Neural cell (in vitro differentiated cells): ENCODE measurements around the gene UBE2E1. TPM values are rescaled to one million over a fixed set of nuclear protein-coding genes. Genes with fewer than 3 reads are reported as not detected.

Experiments used
- H2AFZ ChIP-seq: fragments of 200-600, 300-800 bp; sonication (generic), shearing (Covaris generic); 2 replicates; pipeline ENCODE4 v1.6.0; 2014; ENCODE audit warnings: low read depth, mild to moderate bottlenecking, antibody characterized with exemption, low read length, moderate library complexity
- H3F3A ChIP-seq: fragments of 200-600 bp; shearing (Covaris generic); 2 replicates; pipeline ENCODE4 v1.6.1; 2016; ENCODE audit warnings: mild to moderate bottlenecking, moderate library complexity, mixed read lengths, antibody characterized with exemption, low read length; ENCODE audit not compliant: insufficient read depth, poor library complexity, severe bottlenecking
- H3K27ac ChIP-seq: fragments of 200-600, 300-800 bp; sonication (generic), shearing (Covaris generic); 2 replicates; pipeline ENCODE4 v1.5.1; 2014; ENCODE audit warnings: mild to moderate bottlenecking, low read length, moderate library complexity
- H3K27me3 ChIP-seq: fragments of 300-800, 200-600 bp; sonication (generic), shearing (Covaris generic); 2 replicates; pipeline ENCODE4 v1.6.0; 2014; ENCODE audit warnings: mild to moderate bottlenecking, low read depth, low read length, moderate library complexity; ENCODE audit not compliant: insufficient read depth
- H3K36me3 ChIP-seq: fragments of 300-800, 200-600 bp; sonication (generic), shearing (Covaris generic); 2 replicates; pipeline ENCODE4 v1.5.1; 2014; ENCODE audit warnings: mild to moderate bottlenecking, antibody characterized with exemption, low read length, moderate library complexity; ENCODE audit not compliant: insufficient read depth
- H3K4me2 ChIP-seq: fragments of 300-800, 200-600 bp; sonication (generic), shearing (Covaris generic); 2 replicates; pipeline ENCODE4 v1.6.0; 2014; ENCODE audit warnings: mild to moderate bottlenecking, low read length
- H3K4me3 ChIP-seq: fragments of 300-800, 200-600 bp; sonication (generic), shearing (Covaris generic); 2 replicates; pipeline ENCODE4 v1.5.1; 2014; ENCODE audit warnings: mild to moderate bottlenecking, low read length, moderate library complexity
- H3K79me2 ChIP-seq: fragments of 200-600 bp; shearing (Covaris generic); replicated peaks from 2 replicates; pipeline ENCODE4 v1.6.0; 2014; ENCODE audit warnings: mild to moderate bottlenecking, low read length, moderate library complexity; ENCODE audit not compliant: insufficient read depth
- H3K9ac ChIP-seq: fragments of 300-800, 200-600 bp; sonication (generic), shearing (Covaris generic); 2 replicates; pipeline ENCODE4 v1.6.1; 2016; ENCODE audit warnings: mild to moderate bottlenecking, low read length, mixed read lengths
- H3K9me2 ChIP-seq: fragments of 200-600 bp; shearing (Covaris generic); 2 replicates; pipeline ENCODE4 v1.6.1; 2016; ENCODE audit warnings: mild to moderate bottlenecking, low read length, mixed read lengths; ENCODE audit not compliant: insufficient read depth
- H3K9me3 ChIP-seq: fragments of 200-600, 300-800 bp; sonication (generic), shearing (Covaris generic); 2 replicates; pipeline ENCODE4 v1.6.1; 2016; ENCODE audit warnings: mild to moderate bottlenecking, mixed run types, low read length, moderate library complexity, mixed read lengths
- H4K20me1 ChIP-seq: fragments of 200-600 bp; shearing (Covaris generic); 2 replicates; pipeline ENCODE4 v1.6.1; 2016; ENCODE audit warnings: mild to moderate bottlenecking, mixed run types; ENCODE audit not compliant: insufficient read depth
- EP300 ChIP-seq: fragments of 450-650 bp; conservative IDR thresholded peaks from 2 replicates; pipeline ENCODE4 v1.6.1; 2014; ENCODE audit warnings: antibody characterized with exemption, mild to moderate bottlenecking, moderate library complexity; ENCODE audit not compliant: poor library complexity, severe bottlenecking
- EZH2 ChIP-seq: fragments of 200-600, 300-800 bp; shearing (Covaris generic), sonication (generic); IDR thresholded peaks from 2 replicates; pipeline ENCODE4 v1.6.1; 2014; ENCODE audit warnings: antibody characterized with exemption, low read length, borderline replicate concordance, mild to moderate bottlenecking; ENCODE audit not compliant: insufficient read depth, poor library complexity, severe bottlenecking
- MXI1 ChIP-seq: fragments of 450-650 bp; conservative IDR thresholded peaks from 2 replicates; pipeline ENCODE4 v1.6.1; 2014; ENCODE audit warnings: antibody characterized with exemption, mild to moderate bottlenecking; ENCODE audit not compliant: poor library complexity, severe bottlenecking
- POLR2AphosphoS5 ChIP-seq: IDR thresholded peaks from 2 replicates; pipeline ENCODE4 v1.6.1; 2012
- RAD21 ChIP-seq: fragments of 450-650 bp; conservative IDR thresholded peaks from 2 replicates; pipeline ENCODE4 v1.6.1; 2014; ENCODE audit warnings: antibody characterized with exemption, mild to moderate bottlenecking, moderate library complexity
- SMC3 ChIP-seq: fragments of 450-650 bp; conservative IDR thresholded peaks from 2 replicates; pipeline ENCODE4 v1.6.1; 2014; ENCODE audit warnings: antibody characterized with exemption, mild to moderate bottlenecking, moderate library complexity; ENCODE audit not compliant: poor library complexity
- TAF1 ChIP-seq: IDR thresholded peaks from 2 replicates; pipeline ENCODE4 v1.6.1; 2012; ENCODE audit warnings: low read depth
- polyA plus RNA-seq: library from polyadenylated mRNA; depleted of rRNA; stranded (reverse); fragments of >200 nt; gene quantifications from 2 replicates; pipeline ENCODE4 v1.2.3, GENCODE V29; 2014
- TF ChIP-seq, protein P1 (sequence below): fragments of 450-650 bp; IDR thresholded peaks from 2 replicates; pipeline ENCODE4 v1.5.1; 2014; ENCODE audit warnings: antibody characterized with exemption, mild to moderate bottlenecking, moderate library complexity; ENCODE audit not compliant: poor library complexity, severe bottlenecking
- TF ChIP-seq, protein P2 (sequence below): IDR thresholded peaks from 2 replicates; pipeline ENCODE4 v1.6.1; 2012; ENCODE audit warnings: borderline replicate concordance

The UBE2E1 gene
- polyA plus RNA-seq, 1 donor from 2014 or later: 157 TPM

GRCh38 chr3:23931597-23931996 lies 125.8 kb downstream of the UBE2E1 start:
- Histone ChIP-seq H3K27me3 (no peaks in the 10 kb centered on the region), H3K9ac (no peak overlapping the region), H3K4me2 (no peak overlapping the region), H3K79me2 (no peaks in the 10 kb centered on the region), H3K9me2 (no peaks in the 10 kb centered on the region), H3K36me3 (no peaks in the 10 kb centered on the region), H3K27ac (no peak overlapping the region), H4K20me1 (no peaks in the 10 kb centered on the region), H3K4me3 (no peak overlapping the region), H2AFZ (no peak overlapping the region), H3K9me3 (no peaks in the 10 kb centered on the region), H3F3A (no peaks in the 10 kb centered on the region)
- TF ChIP-seq EZH2 (no peak), EP300 (no peak), TAF1 (no peak), MXI1 (no peak), SMC3 (no peak), POLR2AphosphoS5 (no peak), RAD21 (no peak)
- TF ChIP-seq, protein P1, sequence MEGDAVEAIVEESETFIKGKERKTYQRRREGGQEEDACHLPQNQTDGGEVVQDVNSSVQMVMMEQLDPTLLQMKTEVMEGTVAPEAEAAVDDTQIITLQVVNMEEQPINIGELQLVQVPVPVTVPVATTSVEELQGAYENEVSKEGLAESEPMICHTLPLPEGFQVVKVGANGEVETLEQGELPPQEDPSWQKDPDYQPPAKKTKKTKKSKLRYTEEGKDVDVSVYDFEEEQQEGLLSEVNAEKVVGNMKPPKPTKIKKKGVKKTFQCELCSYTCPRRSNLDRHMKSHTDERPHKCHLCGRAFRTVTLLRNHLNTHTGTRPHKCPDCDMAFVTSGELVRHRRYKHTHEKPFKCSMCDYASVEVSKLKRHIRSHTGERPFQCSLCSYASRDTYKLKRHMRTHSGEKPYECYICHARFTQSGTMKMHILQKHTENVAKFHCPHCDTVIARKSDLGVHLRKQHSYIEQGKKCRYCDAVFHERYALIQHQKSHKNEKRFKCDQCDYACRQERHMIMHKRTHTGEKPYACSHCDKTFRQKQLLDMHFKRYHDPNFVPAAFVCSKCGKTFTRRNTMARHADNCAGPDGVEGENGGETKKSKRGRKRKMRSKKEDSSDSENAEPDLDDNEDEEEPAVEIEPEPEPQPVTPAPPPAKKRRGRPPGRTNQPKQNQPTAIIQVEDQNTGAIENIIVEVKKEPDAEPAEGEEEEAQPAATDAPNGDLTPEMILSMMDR: no peak
- TF ChIP-seq, protein P2, sequence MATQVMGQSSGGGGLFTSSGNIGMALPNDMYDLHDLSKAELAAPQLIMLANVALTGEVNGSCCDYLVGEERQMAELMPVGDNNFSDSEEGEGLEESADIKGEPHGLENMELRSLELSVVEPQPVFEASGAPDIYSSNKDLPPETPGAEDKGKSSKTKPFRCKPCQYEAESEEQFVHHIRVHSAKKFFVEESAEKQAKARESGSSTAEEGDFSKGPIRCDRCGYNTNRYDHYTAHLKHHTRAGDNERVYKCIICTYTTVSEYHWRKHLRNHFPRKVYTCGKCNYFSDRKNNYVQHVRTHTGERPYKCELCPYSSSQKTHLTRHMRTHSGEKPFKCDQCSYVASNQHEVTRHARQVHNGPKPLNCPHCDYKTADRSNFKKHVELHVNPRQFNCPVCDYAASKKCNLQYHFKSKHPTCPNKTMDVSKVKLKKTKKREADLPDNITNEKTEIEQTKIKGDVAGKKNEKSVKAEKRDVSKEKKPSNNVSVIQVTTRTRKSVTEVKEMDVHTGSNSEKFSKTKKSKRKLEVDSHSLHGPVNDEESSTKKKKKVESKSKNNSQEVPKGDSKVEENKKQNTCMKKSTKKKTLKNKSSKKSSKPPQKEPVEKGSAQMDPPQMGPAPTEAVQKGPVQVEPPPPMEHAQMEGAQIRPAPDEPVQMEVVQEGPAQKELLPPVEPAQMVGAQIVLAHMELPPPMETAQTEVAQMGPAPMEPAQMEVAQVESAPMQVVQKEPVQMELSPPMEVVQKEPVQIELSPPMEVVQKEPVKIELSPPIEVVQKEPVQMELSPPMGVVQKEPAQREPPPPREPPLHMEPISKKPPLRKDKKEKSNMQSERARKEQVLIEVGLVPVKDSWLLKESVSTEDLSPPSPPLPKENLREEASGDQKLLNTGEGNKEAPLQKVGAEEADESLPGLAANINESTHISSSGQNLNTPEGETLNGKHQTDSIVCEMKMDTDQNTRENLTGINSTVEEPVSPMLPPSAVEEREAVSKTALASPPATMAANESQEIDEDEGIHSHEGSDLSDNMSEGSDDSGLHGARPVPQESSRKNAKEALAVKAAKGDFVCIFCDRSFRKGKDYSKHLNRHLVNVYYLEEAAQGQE: no peak

- no peaks in the 10 kb centered on the region for H3K27me3 ChIP-seq
- H3K27ac ChIP-seq: no peak overlapping the region
- no peak overlapping the region for H3K9ac ChIP-seq
- TF ChIP-seq, protein P2: no peak
- no peak for TF ChIP-seq EP300
- no peak for TF ChIP-seq RAD21
- TF ChIP-seq POLR2AphosphoS5: no peak
- no peak for TF ChIP-seq SMC3
- TF ChIP-seq, protein P1: no peak
- H3K9me2 ChIP-seq: no peaks in the 10 kb centered on the region
- H3F3A ChIP-seq: no peaks in the 10 kb centered on the region
- no peak overlapping the region for H2AFZ ChIP-seq
- H3K79me2 ChIP-seq: no peaks in the 10 kb centered on the region
- no peaks in the 10 kb centered on the region for H3K9me3 ChIP-seq
- H4K20me1 ChIP-seq: no peaks in the 10 kb centered on the region
- H3K36me3 ChIP-seq: no peaks in the 10 kb centered on the region
- no peak overlapping the region for H3K4me2 ChIP-seq
- no peak overlapping the region for H3K4me3 ChIP-seq
These were observed 126.8 kb downstream of the UBE2E1 start for GRCh38 chr3:23932571-23932970.
